Measurements from ENCODE around the gene LSG1.
A peak's percentile ranks its signal among the peaks of the same experiment; 100 is the strongest.

The LSG1 gene

GRCh38 chr3:194661946-194662345 is 10.0 kb downstream of the LSG1 start:
- Histone ChIP-seq H3K4me2 (ENCODE audit: low read depth, low read length, poor library complexity, severe bottlenecking) (peak overlapping the region; percentile 70), H3K36me3 (ENCODE audit: insufficient read depth, low read length) (peaks cover 49% of the 10 kb centered on the region), H2AFZ (ENCODE audit: low read length) (no peak overlapping the region)

GRCh38 chr3:194661374-194661773 is 10.6 kb downstream of the LSG1 start:
- Histone ChIP-seq H3K9ac (ENCODE audit: low read depth, low read length, poor library complexity, severe bottlenecking) (peak overlapping the region; percentile 67), H3K27me3 (ENCODE audit: insufficient read depth, low read length, poor library complexity, severe bottlenecking) (no peaks in the 10 kb centered on the region), H3K4me1 (ENCODE audit: insufficient read depth, low read length, poor library complexity, severe bottlenecking) (peaks cover 55% of the 10 kb centered on the region), H4K20me1 (ENCODE audit: insufficient read depth, low read length, poor library complexity, severe bottlenecking) (no peaks in the 10 kb centered on the region), H3K4me2 (ENCODE audit: low read depth, low read length, poor library complexity, severe bottlenecking) (peak overlapping the region; percentile 70), H3F3A (ENCODE audit: low read depth) (no peaks in the 10 kb centered on the region; the same call in 1 of the 2 replicates), H3K4me3 (ENCODE audit: low read length, poor library complexity, severe bottlenecking) (peak overlapping the region; percentile 45), H2AFZ (ENCODE audit: low read length) (no peak overlapping the region), H3K79me2 (ENCODE audit: insufficient read depth, low read length) (peaks cover 32% of the 10 kb centered on the region; the same call in 1 of the 2 replicates), H3K36me3 (ENCODE audit: insufficient read depth, low read length) (peaks cover 49% of the 10 kb centered on the region), H3K9me3 (ENCODE audit: insufficient read depth, low read depth, low read length) (no peaks in the 10 kb centered on the region), H3K9me2 (replicated peaks; ENCODE audit: low read depth, low read length) (no peaks in the 10 kb centered on the region)
- TF ChIP-seq, protein P1, sequence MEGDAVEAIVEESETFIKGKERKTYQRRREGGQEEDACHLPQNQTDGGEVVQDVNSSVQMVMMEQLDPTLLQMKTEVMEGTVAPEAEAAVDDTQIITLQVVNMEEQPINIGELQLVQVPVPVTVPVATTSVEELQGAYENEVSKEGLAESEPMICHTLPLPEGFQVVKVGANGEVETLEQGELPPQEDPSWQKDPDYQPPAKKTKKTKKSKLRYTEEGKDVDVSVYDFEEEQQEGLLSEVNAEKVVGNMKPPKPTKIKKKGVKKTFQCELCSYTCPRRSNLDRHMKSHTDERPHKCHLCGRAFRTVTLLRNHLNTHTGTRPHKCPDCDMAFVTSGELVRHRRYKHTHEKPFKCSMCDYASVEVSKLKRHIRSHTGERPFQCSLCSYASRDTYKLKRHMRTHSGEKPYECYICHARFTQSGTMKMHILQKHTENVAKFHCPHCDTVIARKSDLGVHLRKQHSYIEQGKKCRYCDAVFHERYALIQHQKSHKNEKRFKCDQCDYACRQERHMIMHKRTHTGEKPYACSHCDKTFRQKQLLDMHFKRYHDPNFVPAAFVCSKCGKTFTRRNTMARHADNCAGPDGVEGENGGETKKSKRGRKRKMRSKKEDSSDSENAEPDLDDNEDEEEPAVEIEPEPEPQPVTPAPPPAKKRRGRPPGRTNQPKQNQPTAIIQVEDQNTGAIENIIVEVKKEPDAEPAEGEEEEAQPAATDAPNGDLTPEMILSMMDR (conservative IDR thresholded peaks at IDR 0.05; ENCODE audit: low read length): no peak
- TF ChIP-seq EZH2phosphoT487 (IDR thresholded peaks at IDR 0.05; ENCODE audit: borderline replicate concordance): no peak

More at GRCh38 chr3:194661946-194662345, 10.0 kb downstream of the LSG1 start:
- Histone ChIP-seq H3K9me3 (ENCODE audit: insufficient read depth, low read depth, low read length) (no peaks in the 10 kb centered on the region), H3K4me3 (ENCODE audit: low read length, poor library complexity, severe bottlenecking) (peak overlapping the region; percentile 40), H4K20me1 (ENCODE audit: insufficient read depth, low read length, poor library complexity, severe bottlenecking) (no peaks in the 10 kb centered on the region), H3K79me2 (ENCODE audit: insufficient read depth, low read length) (peaks cover 37% of the 10 kb centered on the region; the same call in 1 of the 2 replicates), H3K4me1 (ENCODE audit: insufficient read depth, low read length, poor library complexity, severe bottlenecking) (peaks cover 55% of the 10 kb centered on the region), H3K9ac (ENCODE audit: low read depth, low read length, poor library complexity, severe bottlenecking) (peak overlapping the region; percentile 66), H3K27me3 (ENCODE audit: insufficient read depth, low read length, poor library complexity, severe bottlenecking) (no peaks in the 10 kb centered on the region), H3K9me2 (replicated peaks; ENCODE audit: low read depth, low read length) (no peaks in the 10 kb centered on the region), H3F3A (ENCODE audit: low read depth) (no peaks in the 10 kb centered on the region; the same call in 1 of the 2 replicates)
- TF ChIP-seq, protein P1 (conservative IDR thresholded peaks at IDR 0.05; ENCODE audit: low read length): no peak
- no peak for TF ChIP-seq EZH2phosphoT487 (IDR thresholded peaks at IDR 0.05; ENCODE audit: borderline replicate concordance)

DNA sequence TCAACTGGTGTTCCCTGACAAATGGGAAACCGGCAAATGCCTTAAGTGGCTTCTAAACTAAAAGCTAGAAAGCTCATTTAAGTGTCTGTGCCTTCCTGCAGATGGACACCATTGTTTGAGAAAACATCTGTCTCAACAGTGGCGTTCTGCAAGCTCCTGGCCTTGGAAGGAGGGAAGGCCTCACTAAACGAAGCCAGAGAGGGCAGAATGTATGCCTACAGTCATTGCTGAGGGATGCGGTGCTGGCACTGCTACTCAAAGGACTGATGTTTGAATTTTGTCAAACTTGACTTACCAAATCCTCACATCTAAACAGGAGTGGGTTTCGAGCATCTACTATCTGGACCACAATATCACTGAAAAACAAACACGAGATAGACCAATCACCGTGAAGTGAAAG is 12.2 kb downstream of the LSG1 start:
- no peaks in the 10 kb centered on the region for H3K27me3 ChIP-seq (ENCODE audit: insufficient read depth, low read length, poor library complexity, severe bottlenecking)

More for the DNA sequence above, 12.2 kb downstream of the LSG1 start:
- Histone ChIP-seq H3K36me3 (ENCODE audit: insufficient read depth, low read length) (peaks cover 33% of the 10 kb centered on the region), H3F3A (ENCODE audit: low read depth) (no peaks in the 10 kb centered on the region; the same call in 1 of the 2 replicates), H3K4me2 (ENCODE audit: low read depth, low read length, poor library complexity, severe bottlenecking) (no peak overlapping the region), H3K9me3 (ENCODE audit: insufficient read depth, low read depth, low read length) (no peaks in the 10 kb centered on the region), H3K4me1 (ENCODE audit: insufficient read depth, low read length, poor library complexity, severe bottlenecking) (peaks cover 59% of the 10 kb centered on the region), H3K79me2 (ENCODE audit: insufficient read depth, low read length) (peaks cover 33% of the 10 kb centered on the region; the same call in 1 of the 2 replicates), H3K4me3 (ENCODE audit: low read length, poor library complexity, severe bottlenecking) (no peak overlapping the region), H4K20me1 (ENCODE audit: insufficient read depth, low read length, poor library complexity, severe bottlenecking) (no peaks in the 10 kb centered on the region), H3K9ac (ENCODE audit: low read depth, low read length, poor library complexity, severe bottlenecking) (no peak overlapping the region), H2AFZ (ENCODE audit: low read length) (no peak overlapping the region), H3K9me2 (replicated peaks; ENCODE audit: low read depth, low read length) (no peaks in the 10 kb centered on the region)
- TF ChIP-seq EZH2phosphoT487 (IDR thresholded peaks at IDR 0.05; ENCODE audit: borderline replicate concordance): no peak
- TF ChIP-seq, protein P1 (conservative IDR thresholded peaks at IDR 0.05; ENCODE audit: low read length): no peak

Measured in Loucy (cell line).